Esophagus (tissue), 2 donors: ENCODE results near the gene HINT2. TPM values are rescaled to one million over a fixed set of nuclear protein-coding genes. Genes with fewer than 3 reads are reported as not detected.
A peak's percentile ranks its signal among the peaks of the same experiment; 100 is the strongest.

Experiments
- H3K27ac ChIP-seq, 2 donors: one replicate each; pipeline ENCODE4 v1.5.1; 2013; ENCODE audit warnings: low read depth in 2 of 2, mild to moderate bottlenecking in 2 of 2, inconsistent platforms in 1 of 2, low read length in 1 of 2, moderate library complexity in 1 of 2
- H3K27me3 ChIP-seq, 2 donors: one replicate each; pipeline ENCODE4 v1.6.1; 2013; ENCODE audit warnings: low read length in 2 of 2, control low read depth in 1 of 2, mild to moderate bottlenecking in 1 of 2; ENCODE audit not compliant: insufficient read depth in 2 of 2, control insufficient read depth in 1 of 2
- H3K36me3 ChIP-seq, 2 donors: one replicate each; pipeline ENCODE4 v1.6.1; 2013; ENCODE audit warnings: low read length in 1 of 2; ENCODE audit not compliant: control insufficient read depth in 2 of 2, insufficient read depth in 2 of 2
- H3K4me1 ChIP-seq, 2 donors: one replicate each; pipeline ENCODE4 v1.6.1; 2013; ENCODE audit warnings: low read length in 1 of 2; ENCODE audit not compliant: control insufficient read depth in 2 of 2, insufficient read depth in 2 of 2
- H3K4me3 ChIP-seq, 2 donors: one replicate each; pipeline ENCODE4 v1.5.1; 2013; ENCODE audit warnings: low read length in 2 of 2, mild to moderate bottlenecking in 2 of 2, low read depth in 1 of 2, moderate library complexity in 1 of 2
- H3K9me3 ChIP-seq, 2 donors: one replicate each; pipeline ENCODE4 v1.6.1; 2013; ENCODE audit warnings: mild to moderate bottlenecking in 2 of 2, low read depth in 1 of 2, low read length in 1 of 2, moderate library complexity in 1 of 2; ENCODE audit not compliant: control insufficient read depth in 2 of 2, insufficient read depth in 1 of 2
- WGBS, 2 donors: extraction: QIAGEN DNeasy Blood & Tissue Kit; methylation state at CpG; one replicate each; pipeline ENCODE4 v1.1.7; 2013; 5-methylcytosine and 5-hydroxymethylcytosine counted together
- polyA plus RNA-seq, 2 donors: library from polyadenylated mRNA; stranded (reverse); fragments of 200-250 nt; gene quantifications; one replicate each; pipeline ENCODE4 v1.2.3, GENCODE V29; 2013
- donor health status: healthy with polysubstance abuse.
- donor health status: Bipolar disorder and iron deficiency.

Gene HINT2
- polyA plus RNA-seq, 2 donors = 43.1 to 45.0 TPM

GRCh38 chr9:35831040-35831439 lies 16.2 kb upstream of the HINT2 start:
- H3K4me3 ChIP-seq = no peak overlapping the region
- 81 to 87% methylated on average over 4 of the region's 4 CpGs for WGBS, 2 donors
- no peaks in the 10 kb centered on the region for H3K9me3 ChIP-seq
- no peaks in the 10 kb centered on the region for H3K27me3 ChIP-seq
- peaks cover 8 to 9% of the 10 kb centered on the region in 2 donors for H3K4me1 ChIP-seq
- H3K36me3 ChIP-seq = no peaks in the 10 kb centered on the region
- H3K27ac ChIP-seq = no peak overlapping the region

GRCh38 chr9:35829764-35830096 lies 14.9 kb upstream of the HINT2 start:
- Histone ChIP-seq H3K4me1 (peaks cover 8 to 9% of the 10 kb centered on the region in 2 donors), H3K36me3 (no peaks in the 10 kb centered on the region), H3K27ac (peak overlapping the region; percentile 77 to 89), H3K9me3 (no peaks in the 10 kb centered on the region), H3K4me3 (peak overlapping the region; percentile 63 to 74), H3K27me3 (no peaks in the 10 kb centered on the region)
- 44 to 50% methylated on average over 2 of the region's 2 CpGs for WGBS, 2 donors

DNA sequence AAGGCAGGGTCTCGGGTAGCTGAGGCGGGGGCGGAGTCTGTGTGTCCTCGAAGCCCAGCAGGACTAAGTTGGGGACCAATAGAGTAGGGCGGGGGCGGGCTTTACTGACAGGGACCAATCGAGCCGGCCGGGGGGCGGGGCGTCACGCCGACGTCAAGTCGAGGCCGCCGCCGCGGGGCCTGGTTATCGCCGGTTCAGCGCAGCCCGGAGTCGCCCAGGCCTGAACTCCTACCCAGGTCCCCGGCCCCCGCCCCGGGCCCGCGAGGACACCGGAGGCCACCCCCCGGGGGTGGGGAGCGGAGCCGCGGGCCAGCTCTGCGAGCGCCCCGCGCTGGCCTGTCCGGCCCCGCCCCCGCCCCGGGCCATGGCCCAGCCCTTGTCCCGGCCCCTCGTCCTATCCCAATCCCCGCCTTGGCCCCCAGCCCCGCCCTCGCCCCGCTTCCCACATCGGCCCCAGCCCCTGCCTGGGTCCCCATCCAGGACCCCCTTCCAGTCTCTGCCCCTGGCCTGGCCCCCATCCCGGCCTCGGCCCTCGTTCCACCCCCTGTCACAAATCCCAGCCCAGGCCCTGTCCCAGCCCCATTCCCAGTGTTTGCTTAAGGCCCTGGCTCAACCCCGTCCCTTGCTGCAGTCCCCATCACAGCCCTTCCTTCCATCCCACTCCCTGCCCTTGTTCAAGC lies 14.4 kb upstream of the HINT2 start, which contains the start of gene TMEM8B:
TMEM8B (plus strand) TSS at position 145 of the 680 bp plus-strand sequence; CDS start at position 365, 220 bp downstream.
- peaks cover 8 to 9% of the 10 kb centered on the region in 2 donors for H3K4me1 ChIP-seq
- H3K4me3 ChIP-seq = peak within 1 kb of the TSS; percentile 63 to 74
- no peaks in the 10 kb centered on the region for H3K36me3 ChIP-seq
- H3K27me3 ChIP-seq = no peaks in the 10 kb centered on the region
- peak within 1 kb of the TSS; percentile 89 for H3K27ac ChIP-seq
- 1 to 2% methylated on average over 26 to 53 of the region's 53 CpGs for WGBS, 2 donors
- no peaks in the 10 kb centered on the region for H3K9me3 ChIP-seq

DNA sequence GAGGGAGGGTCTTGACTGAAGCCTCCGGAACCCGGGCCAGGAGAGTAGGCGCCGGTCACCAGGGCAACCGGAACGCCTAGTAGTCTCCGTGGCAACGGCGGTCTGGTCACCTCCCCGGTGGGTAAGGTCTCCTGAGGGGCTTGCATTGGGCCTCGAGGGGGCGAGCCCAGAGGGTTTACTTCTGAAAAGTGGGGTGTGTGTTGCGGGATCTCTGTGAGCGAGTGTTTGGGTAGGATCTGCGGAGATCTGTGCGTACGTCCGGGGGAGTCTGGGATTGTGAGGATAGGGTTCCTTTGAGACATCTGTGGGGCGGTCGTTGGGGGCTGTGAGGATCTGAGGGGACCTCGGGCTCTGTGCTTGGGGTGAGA lies 13.9 kb upstream of the HINT2 start, which contains the start of gene FAM221B:
FAM221B (minus strand) TSS at position 17 of the 368 bp plus-strand sequence. CDS start 2,571 bp downstream, outside the sequence.
- Histone ChIP-seq H3K9me3 (no peaks in the 10 kb centered on the region), H3K27ac (peak within 1 kb of the TSS; percentile 89), H3K4me1 (peaks cover 8 to 9% of the 10 kb centered on the region in 2 donors), H3K36me3 (no peaks in the 10 kb centered on the region), H3K4me3 (peak within 1 kb of the TSS; percentile 63 to 74), H3K27me3 (no peaks in the 10 kb centered on the region)
- WGBS, 2 donors = 1% methylated on average over 21 of the region's 21 CpGs

- Histone ChIP-seq H3K27ac (no peak overlapping the region), H3K4me3 (no peak overlapping the region), H3K36me3 (no peaks in the 10 kb centered on the region), H3K27me3 (no peaks in the 10 kb centered on the region), H3K4me1 (peaks cover 5 to 9% of the 10 kb centered on the region in 2 donors), H3K9me3 (no peaks in the 10 kb centered on the region)
- WGBS, 2 donors = 70 to 71% methylated on average over 3 of the region's 3 CpGs
Observed at GRCh38 chr9:35827486-35827885, 12.6 kb upstream of the HINT2 start.

- WGBS, 2 donors = 29 to 31% methylated on average over 4 of the region's 4 CpGs
- no peak overlapping the region for H3K4me3 ChIP-seq
- no peaks in the 10 kb centered on the region for H3K36me3 ChIP-seq
- peaks cover 5 to 9% of the 10 kb centered on the region in 2 donors for H3K4me1 ChIP-seq
- H3K27me3 ChIP-seq = no peaks in the 10 kb centered on the region
- no peaks in the 10 kb centered on the region for H3K9me3 ChIP-seq
- H3K27ac ChIP-seq = no peak overlapping the region
Observed at GRCh38 chr9:35826071-35826701, 11.3 kb upstream of the HINT2 start.

GRCh38 chr9:35822926-35823325 lies 8.1 kb upstream of the HINT2 start:
- Histone ChIP-seq H3K9me3 (no peaks in the 10 kb centered on the region), H3K27me3 (no peaks in the 10 kb centered on the region), H3K27ac (no peak overlapping the region), H3K4me3 (no peak overlapping the region), H3K36me3 (no peaks in the 10 kb centered on the region), H3K4me1 (no peaks in the 10 kb centered on the region)

GRCh38 chr9:35820076-35820475 lies 5.2 kb upstream of the HINT2 start:
- Histone ChIP-seq H3K36me3 (no peaks in the 10 kb centered on the region), H3K4me1 (no peaks in the 10 kb centered on the region), H3K27me3 (no peaks in the 10 kb centered on the region), H3K4me3 (no peak overlapping the region), H3K27ac (no peak overlapping the region), H3K9me3 (no peaks in the 10 kb centered on the region)

GRCh38 chr9:35818341-35818740 lies 3.5 kb upstream of the HINT2 start:
- H3K4me3 ChIP-seq = no peak overlapping the region
- H3K27me3 ChIP-seq = no peaks in the 10 kb centered on the region
- peaks cover 0 to 3% of the 10 kb centered on the region in 2 donors for H3K4me1 ChIP-seq
- no peaks in the 10 kb centered on the region for H3K9me3 ChIP-seq
- no peaks in the 10 kb centered on the region for H3K36me3 ChIP-seq
- 83 to 92% methylated on average over 3 of the region's 3 CpGs for WGBS, 2 donors
- H3K27ac ChIP-seq = no peak overlapping the region

DNA sequence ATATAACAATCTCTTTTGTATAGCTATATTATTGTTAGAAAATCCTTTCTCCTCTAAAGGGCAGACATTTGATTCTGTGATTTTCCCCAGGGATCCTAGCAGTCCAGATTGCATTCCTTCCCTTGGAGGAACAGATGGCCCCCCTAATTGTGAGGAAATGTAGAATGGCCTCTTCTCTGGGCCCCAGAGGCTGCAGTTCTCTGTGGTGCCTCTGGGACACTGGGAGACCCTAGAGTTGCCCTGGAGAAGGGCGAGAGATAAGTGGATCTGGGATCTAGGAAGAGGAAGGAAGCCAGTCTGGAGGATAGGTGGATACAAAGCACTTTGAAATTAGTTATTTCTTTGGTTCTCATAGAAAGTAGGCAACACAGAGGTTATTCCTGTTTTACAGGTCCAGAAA lies 1.9 kb upstream of the HINT2 start:
- H3K4me3 ChIP-seq = no peak overlapping the region
- H3K4me1 ChIP-seq = peaks cover under 1 to 3% of the 10 kb centered on the region in 2 donors
- H3K36me3 ChIP-seq = no peaks in the 10 kb centered on the region
- no peaks in the 10 kb centered on the region for H3K27me3 ChIP-seq
- WGBS, 2 donors = 77 to 81% methylated on average over 1 of the region's 1 CpG
- H3K9me3 ChIP-seq = no peaks in the 10 kb centered on the region
- no peak overlapping the region for H3K27ac ChIP-seq
